ENCODE results near the gene PTPRN2. TPM values are rescaled to one million over a fixed set of nuclear protein-coding genes. Genes with fewer than 3 reads are reported as not detected.

PTPRN2 gene
- total and polyA plus RNA-seq, 2 of the 13 experiments (the other 11 are each of a cell fraction or from before 2014, with no cell fraction given): 2.5 to 24.2 TPM

- intact Hi-C loops (cut with micrococcal nuclease; ENCODE audit: unreplicated experiment) (no loop called here), in situ Hi-C loops (cut with HindIII; ENCODE audit: extremely low pct_ligation_motif_present, low pct_unique_long_range_greater_than_20kb) (no loop called here)
- Histone ChIP-seq H3K79me2 (ENCODE audit: insufficient read depth, low read length) (no peaks in the 10 kb centered on the region), H2AFZ (ENCODE audit: low read length) (no peak overlapping the region), H3K4me3 (replicated peaks in 1 of 3; ENCODE audit: insufficient read depth in 1 of 3, low read depth in 2 of 3, low read length in 3 of 3) (no peak overlapping the region), H3K9ac (ENCODE audit: insufficient read depth, low read depth, low read length) (no peak overlapping the region), H3K4me2 (ENCODE audit: low read depth, low read length) (peak overlapping the region; percentile 30), H3K27me3 (ENCODE audit: control insufficient read depth in 1 of 2, insufficient read depth in 2 of 2, low read length in 2 of 2) (peaks cover 0 to 10% of the 10 kb centered on the region in 2 experiments; a peak in 1 of 5 replicates), H3K27ac (ENCODE audit: extremely low read length, insufficient read depth, low read length) (peak overlapping the region; percentile 56), H3K9me3 (ENCODE audit: low read length) (no peaks in the 10 kb centered on the region), H4K20me1 (ENCODE audit: insufficient read depth, low read length) (no peaks in the 10 kb centered on the region), H3K4me1 (ENCODE audit: insufficient read depth, low read length) (peaks cover 58% of the 10 kb centered on the region), H3K36me3 (replicated peaks in 1 of 2; ENCODE audit: control insufficient read depth in 1 of 2, insufficient read depth in 2 of 2, low read length in 2 of 2) (no peaks in the 10 kb centered on the region)
- 2% methylated on average over 12 of the region's 12 CpGs for WGBS (ENCODE audit: low lambda C conversion rate)
- peak; percentile 84 for DNase-seq (ENCODE audit: low spot score)
- peak; percentile 92 for FAIRE-seq
- POLR2A ChIA-PET: no interaction called here
- no TSS peak for BruUV-seq (replicated peaks)
- ATAC-seq: peak; percentile 88
- CTCF ChIA-PET (ENCODE audit: low intra/inter-chr PET ratio, low total read pairs): no interaction called here
- TF ChIP-seq CC2D1A (CRISPR knock-in tag; IDR thresholded peaks at IDR 0.05) (no peak), ZBTB20 (CRISPR knock-in tag; IDR thresholded peaks at IDR 0.05; ENCODE audit: borderline replicate concordance, low read depth) (peak; percentile 44; the same call in 1 of the 2 replicates), CREB1 (IDR thresholded peaks at IDR 0.05) (peak; percentile 25; the same call in 1 of the 2 replicates), CREB1 (CRISPR knock-in tag; IDR thresholded peaks at IDR 0.05) (no peak), MIXL1 (CRISPR knock-in tag; IDR thresholded peaks at IDR 0.05) (0 out of 2 replicates have a peak, but pooled peaks have one; percentile 62), TBX3 (IDR thresholded peaks at IDR 0.05; ENCODE audit: borderline replicate concordance) (no peak), ZNF18 (CRISPR knock-in tag; IDR thresholded peaks at IDR 0.05; ENCODE audit: insufficient replicate concordance) (no peak), SNAPC2 (CRISPR knock-in tag; IDR thresholded peaks at IDR 0.05) (0 out of 2 replicates have a peak, but pooled peaks have one; percentile 64), ZNF564 (CRISPR knock-in tag; IDR thresholded peaks at IDR 0.05) (no peak), GRHL1 (CRISPR knock-in tag; conservative IDR thresholded peaks at IDR 0.05) (no peak), MIER3 (CRISPR knock-in tag; IDR thresholded peaks at IDR 0.05; ENCODE audit: borderline replicate concordance) (0 out of 2 replicates have a peak, but pooled peaks have one; percentile 43), ZNF614 (CRISPR knock-in tag; IDR thresholded peaks at IDR 0.05; ENCODE audit: borderline replicate concordance) (peak; percentile 65; the same call in 1 of the 2 replicates), ZFP41 (CRISPR knock-in tag; IDR thresholded peaks at IDR 0.05; ENCODE audit: borderline replicate concordance) (no peak), ZFX (CRISPR knock-in tag; IDR thresholded peaks at IDR 0.05; ENCODE audit: low read depth) (peak; percentile 55; the same call in 1 of the 2 replicates), MLX (CRISPR knock-in tag; IDR thresholded peaks at IDR 0.05) (peak; percentile 80), ZNF430 (CRISPR knock-in tag; IDR thresholded peaks at IDR 0.05) (0 out of 2 replicates have a peak, but pooled peaks have one; percentile 49), NCOA2 (CRISPR knock-in tag; IDR thresholded peaks at IDR 0.05) (peak; percentile 66), PAXIP1 (CRISPR knock-in tag; conservative IDR thresholded peaks at IDR 0.05) (peak; percentile 87), MIER2 (CRISPR knock-in tag; IDR thresholded peaks at IDR 0.05) (peak; percentile 17; the same call in 1 of the 2 replicates)
Observed at GRCh38 chr7:157555313-157555712, 1032.3 kb downstream of the PTPRN2 start.
